Measurements from ENCODE around the gene CCDC92B.
"Not testable (repeated sequence)": the region's sequence is repeated elsewhere in the genome, so short reads cannot be mapped to it uniquely, and the experiment has no call there.

CCDC92B gene

GRCh38 chr17:2688351-2689342 lies 60.8 kb downstream of the CCDC92B start:
- no peak for DNase-seq

GRCh38 chr17:2687074-2687418 lies 62.4 kb downstream of the CCDC92B start:
- DNase-seq, result no peak

- DNase-seq, result no peak
Measured at GRCh38 chr17:2685696-2686095, 63.8 kb downstream of the CCDC92B start.

GRCh38 chr17:2684549-2684948 lies 64.9 kb downstream of the CCDC92B start:
- DNase-seq, result no peak

GRCh38 chr17:2683912-2684311 lies 65.5 kb downstream of the CCDC92B start:
- DNase-seq, result no peak

GRCh38 chr17:2682176-2682938 lies 67.1 kb downstream of the CCDC92B start:
- no peak for DNase-seq

- no peak for DNase-seq
Measured at GRCh38 chr17:2681650-2682049, 67.8 kb downstream of the CCDC92B start.

GRCh38 chr17:2680961-2681360 lies 68.5 kb downstream of the CCDC92B start:
- DNase-seq, result no peak

- DNase-seq, result not testable (repeated sequence)
Measured at GRCh38 chr17:2679247-2679646, 70.2 kb downstream of the CCDC92B start.
